Stimulated activated CD8-positive, alpha-beta memory T cell treated with anti-CD3 and anti-CD28 coated beads, Interleukin-15, amount 100 ng/mL, for 1 hour (primary cell): ENCODE data around the gene CACNG4.
"Not testable (repeated sequence)": the region's sequence is repeated elsewhere in the genome, so short reads cannot be mapped to it uniquely, and the experiment has no call there.

Source experiments
- DNase-seq: peaks from one replicate; pipeline ENCODE4 v3.0.0-alpha.2; 2020; ENCODE audit warnings: low read depth

The CACNG4 gene

DNA sequence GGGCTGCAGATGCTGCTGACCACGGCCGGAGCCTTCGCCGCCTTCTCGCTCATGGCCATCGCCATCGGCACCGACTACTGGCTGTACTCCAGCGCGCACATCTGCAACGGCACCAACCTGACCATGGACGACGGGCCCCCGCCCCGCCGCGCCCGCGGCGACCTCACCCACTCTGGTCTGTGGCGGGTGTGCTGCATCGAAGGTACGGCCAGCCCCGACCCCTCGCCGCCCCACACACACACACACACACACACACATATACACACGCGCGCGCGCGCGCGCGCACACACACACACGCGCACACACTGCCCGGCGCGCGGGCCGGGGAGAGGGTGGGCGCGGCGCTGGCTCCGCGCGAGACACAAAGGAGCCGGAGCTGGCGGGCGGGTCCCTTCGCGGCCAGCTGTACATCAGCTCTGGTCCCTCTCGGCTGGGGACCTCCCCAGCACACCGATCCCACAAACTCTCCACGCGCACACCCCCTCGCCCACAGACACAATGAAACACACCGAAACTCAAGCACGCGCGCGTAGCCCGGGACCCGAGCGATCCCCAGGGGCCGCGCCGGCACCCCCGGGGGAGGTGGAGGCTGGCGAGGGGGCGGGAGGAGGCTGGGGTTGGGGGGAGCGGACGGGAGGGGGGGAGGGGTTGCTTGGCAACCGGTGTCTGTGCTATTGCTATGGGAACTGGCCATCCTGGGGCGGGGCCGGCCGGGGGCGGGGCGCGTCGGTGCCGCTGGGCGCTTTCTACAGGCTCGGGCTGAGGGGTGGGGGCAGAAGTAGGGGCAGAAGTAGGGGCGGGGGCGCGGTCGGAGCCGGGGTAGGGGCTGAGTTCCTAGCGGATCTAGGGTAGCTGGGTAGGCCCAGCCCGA is 658 bp downstream of the CACNG4 start:
- no peak for DNase-seq

DNA sequence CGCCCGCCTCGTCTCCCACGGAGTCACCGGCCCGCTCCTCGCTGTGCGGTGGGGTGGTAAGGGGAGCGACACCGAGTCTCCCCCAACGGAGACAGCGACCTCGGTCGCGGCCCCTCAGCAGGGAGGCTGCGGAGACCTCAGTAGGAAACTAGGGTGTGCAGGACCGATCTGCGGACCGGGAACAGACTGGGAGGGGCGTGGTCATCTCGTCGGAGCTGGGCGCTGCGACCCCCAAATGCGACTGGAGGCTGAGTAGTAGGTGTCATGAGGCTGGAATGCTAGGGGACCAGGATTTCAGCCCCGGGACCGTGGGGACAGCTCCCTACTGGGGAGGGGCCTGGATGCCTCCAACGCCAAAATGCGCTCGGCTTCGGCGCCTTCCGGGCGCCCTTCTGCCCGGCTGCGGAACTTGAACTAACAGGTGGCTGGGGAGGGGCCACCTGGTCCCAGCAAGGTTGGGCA is 1.3 kb downstream of the CACNG4 start:
- DNase-seq, result no peak

DNA sequence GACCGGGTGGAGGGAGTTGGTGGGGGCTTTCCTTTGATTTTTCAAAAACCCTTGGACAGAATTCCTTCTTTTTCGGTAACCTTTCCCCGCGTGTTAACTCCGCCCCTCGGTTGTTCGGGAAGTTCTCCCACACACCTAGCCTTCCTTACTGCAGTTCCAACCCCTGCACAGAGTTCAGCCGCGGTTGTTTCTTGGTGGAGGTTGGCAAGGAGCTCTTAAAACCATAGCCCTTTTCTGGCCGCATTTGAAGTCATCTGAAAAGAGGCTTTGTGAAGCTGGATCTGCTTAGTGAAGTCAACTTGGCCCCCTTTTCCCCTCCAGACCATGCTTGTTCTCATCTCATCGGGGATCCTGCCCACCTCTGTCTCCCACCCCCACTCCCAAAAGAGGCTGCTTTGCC is 1.8 kb downstream of the CACNG4 start:
- DNase-seq, result no peak

DNA sequence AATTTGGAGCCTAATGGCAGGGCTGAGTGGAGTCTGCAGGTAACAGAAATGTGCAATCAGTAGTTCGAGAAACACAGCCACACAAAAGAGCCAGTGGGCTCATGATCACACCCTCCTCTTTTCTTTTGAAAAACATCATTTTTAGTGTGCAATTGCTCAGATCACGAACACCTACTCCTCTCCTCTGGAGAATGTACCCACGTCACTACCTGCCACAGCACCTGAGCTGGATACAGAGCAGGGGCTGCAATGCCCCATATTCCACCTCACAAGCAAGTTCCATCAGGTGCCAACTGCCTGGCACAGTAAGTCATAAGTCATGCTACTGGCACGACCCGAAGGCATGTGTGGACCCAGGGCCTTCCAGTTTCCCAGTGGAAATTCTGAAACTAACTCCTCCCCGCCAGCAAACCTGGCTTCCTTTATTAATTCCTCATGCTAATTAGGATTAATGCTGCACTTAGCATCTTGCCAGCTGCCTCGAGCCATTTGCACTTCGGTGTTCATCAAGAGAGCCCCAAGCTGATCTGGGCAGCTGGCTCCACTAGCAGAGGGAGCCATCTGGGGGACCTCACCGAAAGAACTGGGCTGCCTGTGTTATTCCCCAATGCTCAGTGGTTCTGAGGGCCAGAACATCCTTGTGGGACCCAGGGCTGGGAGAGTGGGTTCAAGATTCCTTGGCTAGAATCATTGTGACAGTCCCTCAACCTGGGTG is 2.4 kb downstream of the CACNG4 start:
- DNase-seq, result no peak

DNA sequence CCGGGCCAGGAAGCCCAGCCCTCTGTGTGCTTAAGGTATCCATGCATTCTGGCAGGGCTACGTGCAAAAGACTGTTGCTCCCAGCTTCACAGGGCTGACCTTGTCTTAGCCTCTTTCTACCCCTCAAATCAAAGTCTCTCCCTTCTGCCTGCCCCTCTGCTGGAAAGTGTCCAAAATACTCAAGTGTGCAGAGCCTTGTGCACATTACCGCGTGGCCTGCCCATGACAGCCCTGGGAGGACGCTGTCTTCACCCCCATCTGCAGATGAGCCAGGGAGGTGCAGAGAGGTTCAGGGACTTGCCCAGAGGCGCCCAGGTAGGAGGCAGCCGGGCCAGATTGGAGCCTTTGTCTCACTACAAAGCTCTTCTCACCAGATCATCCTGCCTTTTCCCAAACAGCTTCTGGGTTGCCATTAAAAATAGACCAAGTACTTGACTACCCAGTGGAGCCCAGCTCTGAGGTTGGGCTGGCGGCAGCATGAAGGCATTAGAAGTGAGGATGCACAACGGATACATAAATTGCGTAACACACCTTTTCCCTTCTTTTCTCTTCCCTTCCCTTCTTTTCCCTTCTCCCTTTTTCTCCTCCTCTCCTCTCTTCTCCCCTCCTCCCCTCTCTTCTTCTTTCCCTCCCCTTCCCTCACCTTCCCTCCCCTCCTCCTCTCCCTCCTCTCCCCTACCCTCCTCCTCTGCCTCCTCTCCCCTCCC is 3.5 kb downstream of the CACNG4 start:
- DNase-seq, result no peak

DNA sequence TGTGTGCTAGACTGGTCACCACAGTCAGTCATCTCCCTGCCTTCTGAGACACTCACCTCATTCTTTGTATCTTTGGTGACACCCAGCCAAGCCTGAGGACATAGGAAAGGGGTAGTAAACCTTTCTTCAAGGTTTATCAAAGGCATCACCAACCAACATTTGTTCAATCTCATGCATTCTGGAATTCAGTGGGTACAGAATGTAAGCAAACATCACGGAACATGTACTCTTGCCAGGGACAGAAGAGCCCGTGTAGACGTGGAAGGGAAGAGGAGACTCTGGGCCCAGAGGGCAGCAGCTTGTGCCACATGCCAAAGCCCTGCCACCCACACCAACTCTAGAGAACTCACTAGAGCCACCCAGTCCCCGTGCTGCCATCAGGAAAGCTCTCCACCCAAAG is 4.4 kb downstream of the CACNG4 start:
- no peak for DNase-seq

DNA sequence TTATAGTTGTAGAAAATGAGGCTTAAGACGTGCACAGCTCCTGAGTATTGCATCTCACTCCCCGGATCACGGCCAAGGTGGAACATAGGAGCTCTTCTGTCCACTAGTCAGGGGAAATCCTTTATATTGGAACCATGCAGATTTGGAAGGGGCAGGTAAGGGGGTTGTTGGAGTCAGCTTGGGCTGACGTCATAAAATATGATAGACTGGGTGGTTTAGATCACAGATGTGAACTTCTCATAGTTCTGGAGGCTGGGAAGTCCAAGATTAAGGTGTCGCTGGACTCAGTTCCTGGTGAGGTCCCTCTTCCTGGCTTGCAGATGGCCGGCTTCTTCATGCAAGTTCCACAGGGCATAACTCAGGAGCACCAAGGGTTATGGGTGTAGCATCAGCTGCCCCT is 5.6 kb downstream of the CACNG4 start:
- DNase-seq, result no peak

DNA sequence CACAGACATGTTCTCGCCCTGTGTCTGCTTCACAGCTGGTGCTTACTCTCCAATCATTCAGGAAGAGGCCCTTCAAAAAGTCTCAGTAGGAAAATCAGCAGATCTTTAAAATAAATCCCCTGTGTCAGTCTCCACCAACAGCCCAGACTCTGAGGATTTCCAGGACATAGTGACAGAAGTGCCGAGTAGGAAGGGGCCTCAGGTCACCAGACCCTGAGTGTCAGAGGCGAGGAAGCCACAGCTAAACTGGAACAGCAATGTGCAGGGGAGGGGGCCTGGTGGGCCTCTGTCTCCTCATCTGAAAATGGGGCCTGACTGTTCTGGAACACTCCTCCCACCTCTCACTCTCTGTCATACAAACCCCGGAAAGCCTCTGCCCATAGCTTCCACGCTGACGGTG is 6.3 kb downstream of the CACNG4 start:
- DNase-seq, result no peak

DNA sequence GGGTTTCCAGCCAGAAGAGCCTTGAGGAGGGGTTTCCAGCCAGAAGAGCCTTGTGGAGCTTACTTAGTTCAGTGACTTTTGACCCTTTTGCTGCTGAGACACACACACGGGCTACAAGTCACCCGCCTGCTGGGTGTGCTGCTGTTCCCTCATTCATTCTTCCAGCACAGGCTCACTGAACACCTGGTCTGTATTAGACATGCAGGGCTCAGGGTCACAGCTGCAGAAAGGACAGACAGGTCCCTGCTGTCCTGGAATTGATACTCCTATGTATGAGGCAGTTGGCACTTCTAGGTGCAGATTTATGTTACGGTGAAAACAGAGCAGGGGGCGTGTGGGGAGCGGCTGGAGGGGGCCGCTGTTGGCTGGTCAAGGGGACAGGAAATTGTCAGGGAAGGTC is 6.8 kb downstream of the CACNG4 start:
- no peak for DNase-seq

DNA sequence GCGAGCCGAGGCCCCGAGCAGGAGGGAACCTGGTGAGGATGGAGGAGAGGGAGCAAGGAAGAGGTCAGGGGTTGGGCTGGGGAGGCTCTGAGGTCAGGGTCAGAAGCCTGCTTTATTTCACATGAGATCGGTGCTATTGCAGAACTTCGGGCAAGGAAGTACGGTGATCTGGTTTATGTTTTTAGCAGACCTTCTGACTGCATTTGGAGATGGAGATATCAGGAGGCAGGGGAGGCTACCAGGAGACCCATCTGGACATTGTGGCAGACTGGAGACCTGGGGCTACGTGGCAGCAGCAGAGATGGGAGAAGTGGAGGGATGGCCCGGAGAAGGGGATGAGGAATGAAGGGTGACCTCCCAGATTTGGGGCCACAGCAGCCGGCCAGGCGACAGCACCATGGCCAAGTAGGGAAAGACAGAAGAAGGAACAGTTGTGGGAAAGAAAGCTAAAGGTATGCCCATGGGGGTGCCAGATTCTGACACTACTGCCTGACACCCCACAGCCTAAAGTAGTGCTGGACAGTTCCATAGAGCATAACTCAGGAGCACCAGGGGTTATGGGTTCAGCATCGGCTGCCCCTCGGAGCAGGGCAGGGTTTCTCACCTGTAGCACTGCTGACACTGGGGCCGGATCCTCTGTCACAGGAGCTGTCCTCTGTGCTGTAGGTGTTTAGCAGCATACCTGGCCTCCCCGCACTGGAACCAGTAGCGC is 7.4 kb downstream of the CACNG4 start:
- no peak for DNase-seq

DNA sequence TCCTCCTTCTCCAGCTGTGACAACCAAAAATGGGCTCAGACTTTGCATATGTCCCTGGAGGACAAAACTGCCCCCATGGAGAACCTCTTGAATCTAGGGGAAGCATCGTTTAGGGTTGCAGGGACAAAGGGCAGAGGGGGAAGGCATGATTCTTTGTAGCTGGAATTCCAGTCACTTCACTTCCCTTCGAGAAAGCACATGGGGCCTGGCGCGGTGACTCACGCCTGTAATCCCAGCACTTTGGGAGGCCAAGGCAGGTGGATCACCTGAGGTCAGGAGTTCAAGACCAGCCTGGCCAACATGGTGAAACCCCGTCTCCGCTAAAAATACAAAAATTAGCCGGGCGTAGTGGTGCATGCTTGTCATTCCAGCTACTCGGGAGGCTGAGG is 7.9 kb downstream of the CACNG4 start:
- DNase-seq, result not testable (repeated sequence)

DNA sequence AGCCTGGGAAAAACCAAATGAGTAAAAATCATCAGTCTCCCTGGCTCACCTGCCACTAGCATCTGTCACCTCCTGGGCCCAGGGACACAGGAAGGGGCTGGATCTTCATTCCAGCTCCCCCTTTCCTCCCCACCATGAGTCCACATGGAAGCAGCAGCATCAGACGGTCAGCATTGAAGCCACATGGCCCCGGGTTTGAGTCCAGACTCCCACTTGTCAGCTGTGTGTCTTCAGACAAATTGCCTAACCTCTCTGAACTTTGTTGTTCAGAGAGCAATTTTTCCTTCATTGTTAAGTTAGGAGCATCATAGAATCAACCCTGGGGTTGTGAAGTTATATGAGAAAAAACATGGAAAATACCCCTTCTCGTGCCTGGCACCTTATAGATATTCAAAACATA is 10.7 kb downstream of the CACNG4 start:
- DNase-seq, result no peak

DNA sequence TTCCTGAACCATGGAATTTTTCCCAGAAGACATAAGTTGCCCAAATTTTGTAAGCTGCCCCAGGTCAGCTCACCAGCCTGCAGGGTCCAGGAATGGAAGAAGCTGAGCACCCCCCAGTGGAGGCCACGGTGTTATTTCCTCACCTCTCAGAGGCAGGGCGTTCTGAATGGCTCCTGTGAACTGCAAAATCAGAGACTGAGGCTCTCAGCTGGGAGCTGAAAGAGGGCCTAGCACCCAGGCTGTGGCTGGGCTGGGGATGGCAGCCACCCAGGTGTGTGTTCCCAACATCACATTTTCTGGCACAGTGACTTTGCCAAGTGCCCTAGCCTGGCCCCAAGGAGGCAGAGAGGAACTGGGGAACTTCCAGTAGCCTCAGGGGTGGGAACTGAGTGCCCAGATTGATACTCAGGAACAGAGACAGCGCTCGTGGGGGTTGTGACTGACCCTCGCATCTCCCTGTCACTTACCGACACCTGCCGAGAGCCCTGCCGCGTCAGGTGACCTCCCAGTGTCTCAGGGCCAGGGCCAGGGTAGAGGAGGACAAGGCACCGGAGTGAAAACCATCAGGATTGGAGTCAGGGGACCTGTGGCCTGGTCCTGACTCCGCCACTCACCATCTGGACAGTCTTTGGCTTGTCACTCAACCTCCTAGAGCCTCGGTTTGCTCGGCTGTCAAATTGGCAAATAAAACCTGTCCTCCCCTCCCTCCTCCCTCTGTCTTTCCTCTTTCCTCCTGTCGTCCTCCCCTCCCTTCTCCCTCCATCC is 11.3 kb downstream of the CACNG4 start:
- no peak for DNase-seq

DNA sequence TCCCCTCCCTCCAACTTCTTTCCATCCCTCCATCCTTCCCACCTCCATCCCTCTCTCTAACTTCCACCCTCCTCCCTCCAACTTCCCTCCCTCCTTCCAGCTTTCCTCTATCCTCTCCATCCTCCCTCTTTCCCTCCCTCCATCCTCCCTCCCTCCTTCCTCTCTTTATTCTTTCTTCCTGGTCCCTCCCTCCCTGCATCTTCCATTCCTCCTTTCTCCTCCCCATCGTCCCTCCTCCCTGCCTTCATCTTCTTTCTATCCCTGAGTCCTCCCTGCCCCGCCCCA is 11.8 kb downstream of the CACNG4 start:
- DNase-seq, result no peak

DNA sequence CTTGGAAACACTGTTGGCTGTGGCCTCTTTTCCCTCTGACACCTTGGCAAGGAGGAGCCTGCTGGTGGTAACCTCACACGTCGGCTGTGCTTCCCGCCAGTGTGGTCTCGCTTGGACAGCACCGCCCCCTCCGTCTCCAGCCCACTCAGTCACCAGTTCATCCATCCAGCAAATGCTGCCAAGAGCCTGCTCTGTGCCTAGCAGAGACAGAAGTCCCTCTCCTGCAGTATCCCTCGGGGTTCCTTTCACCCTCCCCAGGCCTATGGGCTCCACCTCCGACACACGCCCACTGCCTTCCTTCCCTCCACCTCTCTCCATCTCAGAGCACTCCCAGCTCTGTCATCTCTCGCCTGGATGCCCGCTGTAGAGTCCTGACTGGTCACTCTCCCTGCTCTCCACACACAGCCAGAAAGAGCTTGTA is 12.3 kb downstream of the CACNG4 start:
- DNase-seq, result no peak

DNA sequence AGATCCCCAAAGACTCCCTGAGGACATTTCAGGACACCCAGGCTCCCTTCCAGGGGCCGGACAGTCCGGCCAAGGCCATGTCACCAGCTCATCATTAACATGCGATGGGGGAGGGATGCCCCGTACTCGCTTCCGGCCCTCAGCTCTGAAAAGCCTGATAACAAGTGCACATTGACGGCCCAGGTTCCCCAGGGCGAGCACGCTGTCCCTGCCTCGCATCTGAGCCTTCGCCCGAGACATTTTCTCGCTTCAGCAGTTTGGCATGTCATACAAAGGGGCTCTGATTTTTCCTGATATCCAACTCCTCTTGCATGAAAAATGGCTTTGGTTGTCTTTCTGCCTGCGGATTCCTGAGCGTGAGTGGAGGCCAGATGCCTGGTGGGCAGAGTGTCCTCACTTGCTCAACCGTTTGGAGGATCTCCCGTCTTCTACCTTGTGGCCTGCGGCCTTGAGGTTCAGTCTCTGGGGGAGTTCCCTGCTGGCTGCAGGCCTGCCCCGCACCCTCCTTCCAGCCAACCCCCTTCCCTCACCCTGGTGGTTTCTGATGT is 14.1 kb downstream of the CACNG4 start:
- no peak for DNase-seq

DNA sequence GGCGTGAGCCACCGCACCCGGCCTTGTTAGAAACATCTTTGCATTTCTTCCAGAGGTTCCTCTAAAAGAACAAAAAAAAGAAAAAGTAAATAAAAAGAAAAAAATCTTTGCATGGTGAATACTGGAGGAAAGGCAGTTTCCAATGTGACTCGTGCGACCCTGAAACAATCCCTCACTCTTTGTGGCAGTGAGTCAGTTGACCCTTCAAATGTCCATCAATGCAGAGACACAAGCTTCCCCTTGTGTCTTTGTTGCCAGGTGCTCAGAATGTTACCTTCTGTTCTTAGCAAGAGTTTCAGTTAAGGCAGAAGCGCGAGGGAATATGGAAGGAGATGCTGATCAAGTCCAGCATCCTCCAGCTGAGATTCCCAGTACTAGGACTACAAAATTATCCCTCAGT is 16.4 kb downstream of the CACNG4 start:
- no peak for DNase-seq

DNA sequence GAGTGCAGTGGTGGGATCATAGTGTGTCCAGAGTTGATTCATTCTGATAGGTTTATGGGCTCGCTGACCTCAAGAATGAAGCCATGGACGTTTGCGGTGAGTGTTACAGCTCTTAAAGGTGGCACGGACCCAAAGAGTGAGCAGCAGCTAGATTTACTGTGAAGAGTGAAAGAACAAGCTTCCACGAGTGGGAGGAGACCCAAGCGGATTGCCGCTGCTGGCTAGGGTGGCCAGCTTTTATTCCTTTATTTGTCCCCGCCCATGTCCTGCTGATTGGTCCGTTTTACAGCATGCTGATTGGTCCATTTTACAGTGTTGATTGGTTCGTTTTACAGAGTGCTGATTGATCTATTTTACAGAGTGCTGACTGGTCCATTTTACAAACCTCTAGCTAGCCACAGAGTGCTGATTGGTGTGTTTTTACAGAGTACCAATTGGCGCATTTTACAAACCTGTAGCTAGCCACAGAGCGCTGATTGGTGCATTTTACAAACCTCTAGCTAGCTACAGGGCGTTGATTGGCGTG is 17.5 kb downstream of the CACNG4 start:
- no peak for DNase-seq

DNA sequence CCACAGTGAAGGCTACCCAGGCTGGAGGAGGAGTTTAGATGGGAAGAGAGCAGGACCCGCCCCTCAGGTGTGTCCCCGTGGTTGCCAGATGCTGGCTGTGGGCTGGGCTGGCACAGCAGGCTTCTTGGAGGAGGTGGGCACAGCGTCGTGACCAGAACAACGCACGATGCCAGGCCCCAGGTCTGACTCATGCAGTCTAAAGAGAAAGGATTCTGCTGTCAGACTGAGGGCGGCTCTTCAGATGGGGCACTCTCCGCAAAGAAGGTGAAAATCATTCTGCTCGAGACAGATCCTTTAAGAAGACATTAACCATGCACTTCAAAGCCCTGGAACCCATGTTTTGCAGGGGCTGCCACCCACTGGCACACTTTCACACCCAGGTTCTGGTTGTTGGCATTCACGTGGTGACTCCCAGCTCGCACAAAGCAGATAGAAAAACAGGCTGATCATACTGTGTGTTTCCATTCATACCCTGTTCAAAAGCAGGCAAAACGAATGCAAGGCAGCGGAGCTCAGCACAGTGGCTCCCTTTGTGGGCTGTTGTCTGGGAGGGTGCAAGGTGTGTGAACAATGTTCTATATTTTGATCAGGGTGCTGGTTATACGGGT is 19.0 kb downstream of the CACNG4 start:
- no peak for DNase-seq

DNA sequence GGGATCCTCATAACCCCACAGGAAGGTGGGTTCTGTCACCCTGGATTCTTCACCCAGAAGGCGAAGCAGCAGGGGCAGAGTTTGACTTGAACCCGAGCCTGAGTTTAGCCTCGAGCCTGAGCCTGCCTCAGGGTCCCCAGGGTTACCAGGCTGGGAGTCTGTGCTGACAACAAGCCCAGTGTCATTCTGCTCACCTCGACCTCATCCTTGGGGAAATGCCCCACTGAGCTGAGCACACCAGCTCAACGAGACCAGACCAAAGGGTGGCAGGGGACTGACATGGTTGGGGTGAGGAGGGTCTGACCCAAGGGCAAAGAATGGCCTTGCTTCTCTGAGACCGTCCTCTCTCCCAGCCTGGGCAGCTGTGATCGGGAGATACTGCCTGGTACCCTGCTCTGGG is 20.2 kb downstream of the CACNG4 start:
- no peak for DNase-seq
